Lower lobe of right lung (tissue), 2 donors: ENCODE data around the gene RAB13. TPM values are rescaled to one million over a fixed set of nuclear protein-coding genes. Genes with fewer than 3 reads are reported as not detected.

ENCODE experiments used
- ATAC-seq, 2 donors: fragments of 200-7000 bp; cut with Tn5 transposase; one replicate each; pipeline ENCODE4 v1.9.1; 2020 to 2022; ENCODE audit warnings: mild to moderate bottlenecking in 2 of 2, moderate library complexity in 2 of 2
- DNase-seq: peaks from one replicate; pipeline ENCODE4 v3.0.0-alpha.2; 2020
- H3K27ac ChIP-seq: fragments of 200-600 bp; one replicate; pipeline ENCODE4 v1.8.0; 2022
- H3K27me3 ChIP-seq: fragments of 200-600 bp; one replicate; pipeline ENCODE4 v1.8.0; 2022; ENCODE audit warnings: low read depth
- H3K36me3 ChIP-seq: fragments of 200-600 bp; one replicate; pipeline ENCODE4 v1.8.0; 2022; ENCODE audit warnings: mild to moderate bottlenecking
- H3K4me1 ChIP-seq: fragments of 200-600 bp; one replicate; pipeline ENCODE4 v1.8.0; 2022
- H3K4me3 ChIP-seq: fragments of 200-600 bp; one replicate; pipeline ENCODE4 v1.8.0; 2022; ENCODE audit warnings: mild to moderate bottlenecking
- H3K9me3 ChIP-seq: fragments of 200-600 bp; one replicate; pipeline ENCODE4 v1.8.0; 2022
- intact Hi-C: fragments of 100-400 bp; cut with DNase I; formaldehyde crosslinking; loops from one replicate; pipeline ENCODE4 v1.11.0; 2022
- total RNA-seq: library from RNA; stranded (reverse); fragmentation: NEBNext Ultra II Directional; extraction: Animal tissue kit (Norgen Biotek cat#: 25700); gene quantifications from one replicate; pipeline ENCODE4 v1.2.1, GENCODE V29; 2021
- TF ChIP-seq, protein P1 (sequence below): fragments of 200-600 bp; IDR thresholded peaks from one replicate; pipeline ENCODE4 v1.8.0; 2022; ENCODE audit warnings: antibody characterized with exemption, mild to moderate bottlenecking
- donor health status: DM: no; HTN: yes; CAD: no; lungs with severe emphysema.

Gene RAB13
- total RNA-seq, 1 donor from 2014 or later = 103 TPM

DNA sequence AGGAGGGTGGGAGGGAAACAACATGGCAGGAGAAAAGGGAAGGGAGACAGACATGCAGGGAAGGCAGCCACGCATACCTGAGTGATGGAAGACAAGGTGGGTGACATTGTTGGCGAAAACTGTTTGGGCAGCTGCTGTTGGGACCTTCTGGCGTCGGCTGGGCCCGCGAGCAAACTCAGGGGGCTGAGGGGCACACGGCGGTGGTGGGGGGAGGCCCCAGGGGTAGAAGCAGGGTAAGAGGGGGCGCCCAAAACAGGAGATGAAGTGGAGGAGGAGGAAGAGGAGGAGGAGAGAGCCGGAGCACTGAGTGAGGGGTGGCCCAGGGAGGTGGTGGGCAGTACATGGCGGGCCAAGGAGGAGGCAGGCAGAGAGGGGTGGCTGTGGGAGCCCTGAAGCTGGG lies 35.0 kb downstream of the RAB13 start:
- H3K9me3 ChIP-seq = no peaks in the 10 kb centered on the region
- H3K4me1 ChIP-seq = peaks cover 22% of the 10 kb centered on the region
- intact Hi-C loops = no loop called here
- no peak overlapping the region for H3K4me3 ChIP-seq
- ATAC-seq = no peak
- H3K27me3 ChIP-seq = no peaks in the 10 kb centered on the region
- H3K36me3 ChIP-seq = peaks cover 77% of the 10 kb centered on the region
- no peak overlapping the region for H3K27ac ChIP-seq
- TF ChIP-seq, protein P1, sequence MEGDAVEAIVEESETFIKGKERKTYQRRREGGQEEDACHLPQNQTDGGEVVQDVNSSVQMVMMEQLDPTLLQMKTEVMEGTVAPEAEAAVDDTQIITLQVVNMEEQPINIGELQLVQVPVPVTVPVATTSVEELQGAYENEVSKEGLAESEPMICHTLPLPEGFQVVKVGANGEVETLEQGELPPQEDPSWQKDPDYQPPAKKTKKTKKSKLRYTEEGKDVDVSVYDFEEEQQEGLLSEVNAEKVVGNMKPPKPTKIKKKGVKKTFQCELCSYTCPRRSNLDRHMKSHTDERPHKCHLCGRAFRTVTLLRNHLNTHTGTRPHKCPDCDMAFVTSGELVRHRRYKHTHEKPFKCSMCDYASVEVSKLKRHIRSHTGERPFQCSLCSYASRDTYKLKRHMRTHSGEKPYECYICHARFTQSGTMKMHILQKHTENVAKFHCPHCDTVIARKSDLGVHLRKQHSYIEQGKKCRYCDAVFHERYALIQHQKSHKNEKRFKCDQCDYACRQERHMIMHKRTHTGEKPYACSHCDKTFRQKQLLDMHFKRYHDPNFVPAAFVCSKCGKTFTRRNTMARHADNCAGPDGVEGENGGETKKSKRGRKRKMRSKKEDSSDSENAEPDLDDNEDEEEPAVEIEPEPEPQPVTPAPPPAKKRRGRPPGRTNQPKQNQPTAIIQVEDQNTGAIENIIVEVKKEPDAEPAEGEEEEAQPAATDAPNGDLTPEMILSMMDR = no peak
- no peak for DNase-seq

DNA sequence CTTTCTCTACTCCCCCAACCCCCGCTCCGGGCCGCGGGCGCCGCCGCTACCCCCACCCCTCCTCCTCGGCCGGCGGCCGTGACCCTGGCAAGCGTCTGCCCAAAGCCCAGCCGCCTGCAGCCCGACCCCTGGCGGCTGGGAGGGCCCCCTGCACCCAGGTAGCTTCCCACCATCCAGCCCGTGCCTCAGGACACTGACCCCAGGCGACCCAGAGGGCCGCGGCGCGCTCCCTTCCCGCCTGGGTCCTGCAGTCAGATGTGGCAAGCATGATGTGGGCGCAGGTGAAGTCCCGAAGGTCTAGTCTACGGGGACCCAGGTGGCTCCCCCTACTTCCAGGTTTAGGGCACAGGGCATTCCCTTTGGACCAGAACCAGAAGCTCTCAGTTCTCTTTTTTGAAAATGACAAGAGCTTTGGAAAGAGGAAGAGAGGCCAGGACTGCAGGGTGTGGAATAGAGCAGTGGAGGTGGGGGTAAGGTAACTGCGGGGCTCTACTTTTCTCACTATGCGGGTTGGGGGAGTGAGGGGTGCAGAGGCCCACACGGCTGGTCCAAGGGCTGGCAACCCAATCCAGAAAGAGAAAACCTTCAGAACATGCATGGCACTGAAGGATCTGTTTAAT lies 39.4 kb downstream of the RAB13 start, which contains the start of gene DENND4B:
Gene DENND4B (minus strand): TSS at position 97 of the 620 bp plus-strand sequence. CDS start 2,344 bp downstream, outside the sequence.
- peak; percentile 89 for DNase-seq
- intact Hi-C loops = no loop called here
- TF ChIP-seq, protein P1 = peak; percentile 92

DNA sequence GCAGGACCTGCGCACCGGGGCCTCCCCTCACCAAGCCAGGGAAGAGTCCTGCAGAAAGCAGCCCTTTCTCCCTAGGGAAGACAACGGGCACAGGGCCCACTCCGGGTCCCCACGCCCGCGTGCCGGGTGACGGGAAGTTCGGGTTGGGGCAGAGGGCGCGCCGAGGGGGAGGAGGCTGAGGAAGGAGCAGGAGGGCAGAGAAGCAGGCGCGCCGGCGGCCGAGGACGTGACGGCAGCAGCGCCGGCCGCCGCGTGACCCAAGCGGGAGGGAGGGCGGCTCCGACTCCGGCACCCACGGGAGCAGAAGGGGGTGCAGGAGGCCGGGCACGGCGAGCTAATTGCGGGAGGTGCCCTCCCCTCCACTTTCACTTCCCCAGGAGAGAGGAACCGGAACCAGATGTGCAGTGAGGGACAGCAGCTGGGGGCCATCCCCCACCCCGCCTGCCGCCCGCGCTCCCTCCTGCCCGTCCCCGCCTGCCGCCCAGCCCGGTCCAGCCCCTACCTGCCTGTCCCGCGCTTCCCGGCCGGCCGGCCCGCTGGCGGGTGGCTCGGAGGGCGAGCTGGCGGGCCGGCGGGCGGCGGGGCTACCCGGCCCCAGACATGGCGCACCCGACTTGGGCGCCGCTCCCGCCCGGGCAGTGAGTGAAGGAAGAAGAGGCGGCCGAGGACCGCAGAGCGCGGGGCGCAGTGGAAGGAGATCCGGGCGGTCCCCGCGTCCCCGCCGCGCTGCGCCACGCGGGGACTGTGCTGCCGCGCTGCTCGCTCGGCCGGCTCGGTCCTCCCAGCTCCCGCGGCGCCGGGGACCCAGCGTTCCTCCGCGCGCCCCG lies 40.1 kb downstream of the RAB13 start:
- ATAC-seq (peak; percentile 89 to 92), DNase-seq (peak; percentile 95)
- Histone ChIP-seq H3K9me3 (no peaks in the 10 kb centered on the region), H3K27ac (peak overlapping the region; percentile 93), H3K27me3 (no peaks in the 10 kb centered on the region), H3K4me1 (peaks cover 34% of the 10 kb centered on the region), H3K4me3 (peak overlapping the region; percentile 88), H3K36me3 (peaks cover 66% of the 10 kb centered on the region)
- intact Hi-C loops = no loop called here
- TF ChIP-seq, protein P1 = no peak

More for the DNA sequence above, 39.4 kb downstream of the RAB13 start, which contains the start of gene DENND4B:
- peak; percentile 89 to 90 for ATAC-seq
- no peaks in the 10 kb centered on the region for H3K9me3 ChIP-seq
- peak within 1 kb of the TSS; percentile 88 for H3K4me3 ChIP-seq
- no peaks in the 10 kb centered on the region for H3K27me3 ChIP-seq
- peaks cover 34% of the 10 kb centered on the region for H3K4me1 ChIP-seq
- H3K36me3 ChIP-seq = peaks cover 66% of the 10 kb centered on the region
- peak within 1 kb of the TSS; percentile 93 for H3K27ac ChIP-seq

DNA sequence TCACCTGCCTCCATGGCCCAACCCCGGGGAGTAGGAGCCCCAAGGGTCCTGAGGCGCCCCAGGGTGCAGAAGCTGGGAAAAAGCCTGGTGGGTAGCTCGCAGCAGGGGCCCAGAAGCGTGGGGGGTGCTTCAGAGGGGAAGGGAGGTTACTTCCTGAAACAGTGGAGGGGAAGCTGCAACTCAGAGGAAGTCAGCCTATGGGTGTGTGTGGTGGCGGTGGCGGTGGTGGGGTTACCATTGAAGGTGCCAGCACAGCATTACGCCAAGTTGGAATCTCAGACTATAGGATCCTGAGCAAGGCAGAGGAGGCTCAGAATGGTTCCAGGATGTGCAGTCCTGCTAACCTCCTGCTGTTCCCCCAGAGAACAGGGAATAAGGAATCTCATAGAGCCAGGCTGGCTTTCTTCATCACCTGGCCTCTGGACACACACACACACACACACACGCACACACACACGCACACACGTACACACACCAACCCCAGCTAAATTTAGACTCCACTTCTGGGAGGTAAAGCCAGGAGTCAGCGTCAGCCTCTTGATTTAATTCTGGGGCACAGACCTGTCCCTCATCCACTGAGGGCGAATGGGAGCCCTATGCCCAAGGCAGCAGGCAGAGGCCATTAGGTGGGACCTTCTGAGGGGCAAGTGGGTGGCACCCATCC lies 40.9 kb downstream of the RAB13 start:
- Histone ChIP-seq H3K9me3 (no peaks in the 10 kb centered on the region), H3K27me3 (no peaks in the 10 kb centered on the region), H3K4me1 (peaks cover 34% of the 10 kb centered on the region), H3K27ac (peak overlapping the region; percentile 93), H3K4me3 (peak overlapping the region; percentile 88), H3K36me3 (peaks cover 66% of the 10 kb centered on the region)
- intact Hi-C loops = no loop called here
- TF ChIP-seq, protein P1 = no peak
- peak; percentile 64 to 71 for ATAC-seq
- peak; percentile 83 for DNase-seq

DNA sequence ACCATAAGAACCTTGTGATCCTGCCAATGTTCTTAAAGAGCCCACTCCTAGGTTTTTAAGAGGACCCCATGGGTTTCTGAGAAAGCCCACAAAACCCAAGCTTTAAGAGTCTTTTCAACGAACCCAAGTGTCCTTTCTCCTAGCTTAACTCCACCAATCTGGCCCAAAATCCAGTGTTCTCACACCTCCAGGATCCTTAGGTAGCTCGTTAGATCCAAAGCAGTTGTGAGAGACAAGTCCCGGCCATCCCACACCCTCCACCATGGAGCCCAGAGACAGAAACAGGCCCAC lies 41.4 kb downstream of the RAB13 start:
- TF ChIP-seq, protein P1 = no peak
- peaks cover 34% of the 10 kb centered on the region for H3K4me1 ChIP-seq
- H3K4me3 ChIP-seq = peak overlapping the region; percentile 88
- H3K27ac ChIP-seq = peak overlapping the region; percentile 93
- H3K27me3 ChIP-seq = no peaks in the 10 kb centered on the region
- DNase-seq (no peak), ATAC-seq (no peak)
- H3K36me3 ChIP-seq = peaks cover 66% of the 10 kb centered on the region
- H3K9me3 ChIP-seq = no peaks in the 10 kb centered on the region
- intact Hi-C loops = no loop called here
